Mesothelial cell of epicardium (in vitro differentiated cells): ENCODE measurements around the gene PPP6R3. TPM values are rescaled to one million over a fixed set of nuclear protein-coding genes. Genes with fewer than 3 reads are reported as not detected.

Source experiments
- DNase-seq, 2 experiments: peaks; one replicate each; pipeline ENCODE4 v3.0.0; 2021; ENCODE audit warnings: low spot score in 2 of 2; ENCODE audit not compliant: unreplicated experiment in 2 of 2
- H3K27ac Mint-ChIP-seq: 2 replicates; pipeline ENCODE4 v1.8.0; 2021; ENCODE audit warnings: mixed read lengths
- H3K27me3 Mint-ChIP-seq: 2 replicates; pipeline ENCODE4 v1.8.0; 2021; ENCODE audit warnings: low read depth, mixed read lengths
- H3K36me3 Mint-ChIP-seq: 2 replicates; pipeline ENCODE4 v1.8.0; 2021; ENCODE audit warnings: mixed read lengths
- H3K4me1 Mint-ChIP-seq: 2 replicates; pipeline ENCODE4 v1.8.0; 2021; ENCODE audit warnings: mixed read lengths
- H3K4me3 Mint-ChIP-seq: 2 replicates; pipeline ENCODE4 v1.8.0; 2021; ENCODE audit warnings: mild to moderate bottlenecking, moderate library complexity, mixed read lengths
- H3K9me3 Mint-ChIP-seq: 2 replicates; pipeline ENCODE4 v1.8.0; 2021; ENCODE audit warnings: mixed read lengths
- CTCF ChIP-seq: fragments of 200-600 bp; sonication (generic); IDR thresholded peaks from one replicate; pipeline ENCODE4 v1.5.0; 2021; ENCODE audit warnings: antibody characterized with exemption; ENCODE audit not compliant: unreplicated experiment
- total RNA-seq: library from RNA; stranded (reverse); gene quantifications from 3 replicates; pipeline ENCODE4 v1.2.1, GENCODE V29; 2021

The PPP6R3 gene
- total RNA-seq, 1 donor from 2014 or later: 137 TPM

GRCh38 chr11:68437927-68438657 is 22.5 kb upstream of the PPP6R3 start:
- Mint-ChIP-seq H3K9me3 (no peaks in the 10 kb centered on the region), H3K4me1 (peaks cover 5% of the 10 kb centered on the region)

GRCh38 chr11:68438658-68439259 is 21.8 kb upstream of the PPP6R3 start:
- H3K27ac Mint-ChIP-seq: no peak overlapping the region
- DNase-seq: no peak

More at GRCh38 chr11:68437927-68438657, 22.5 kb upstream of the PPP6R3 start:
- no peak for DNase-seq
- TF ChIP-seq CTCF: no peak
- H3K27me3 Mint-ChIP-seq: no peaks in the 10 kb centered on the region
- H3K4me3 Mint-ChIP-seq: no peak overlapping the region
- H3K27ac Mint-ChIP-seq: no peak overlapping the region
- H3K36me3 Mint-ChIP-seq: peaks cover 28% of the 10 kb centered on the region

GRCh38 chr11:68439355-68440065 is 21.0 kb upstream of the PPP6R3 start:
- DNase-seq: no peak
- Mint-ChIP-seq H3K36me3 (peaks cover 31% of the 10 kb centered on the region), H3K4me1 (peaks cover 5% of the 10 kb centered on the region), H3K27ac (no peak overlapping the region), H3K27me3 (no peaks in the 10 kb centered on the region), H3K9me3 (no peaks in the 10 kb centered on the region), H3K4me3 (no peak overlapping the region)
- no peak for TF ChIP-seq CTCF

More at GRCh38 chr11:68438658-68439259, 21.8 kb upstream of the PPP6R3 start:
- Mint-ChIP-seq H3K9me3 (no peaks in the 10 kb centered on the region), H3K27me3 (no peaks in the 10 kb centered on the region), H3K4me1 (peaks cover 5% of the 10 kb centered on the region), H3K36me3 (peaks cover 28% of the 10 kb centered on the region), H3K4me3 (no peak overlapping the region)
- TF ChIP-seq CTCF: no peak

- no peak for DNase-seq
- no peaks in the 10 kb centered on the region for H3K27me3 Mint-ChIP-seq
- no peak overlapping the region for H3K27ac Mint-ChIP-seq
- no peak for TF ChIP-seq CTCF
- peaks cover 5% of the 10 kb centered on the region for H3K4me1 Mint-ChIP-seq
- H3K9me3 Mint-ChIP-seq: no peaks in the 10 kb centered on the region
- H3K36me3 Mint-ChIP-seq: peaks cover 31% of the 10 kb centered on the region
- H3K4me3 Mint-ChIP-seq: no peak overlapping the region
Measured at GRCh38 chr11:68440224-68440623, 20.3 kb upstream of the PPP6R3 start.

GRCh38 chr11:68441466-68442230 is 18.9 kb upstream of the PPP6R3 start:
- TF ChIP-seq CTCF: no peak
- Mint-ChIP-seq H3K4me1 (peaks cover 5% of the 10 kb centered on the region), H3K36me3 (peaks cover 30% of the 10 kb centered on the region), H3K27me3 (no peaks in the 10 kb centered on the region), H3K9me3 (no peaks in the 10 kb centered on the region), H3K27ac (peak overlapping the region; percentile 71), H3K4me3 (no peak overlapping the region)
- no peak for DNase-seq
